A549 treated with Mapracorat at 1 μM for 4 hours (cell line): ENCODE data around the gene RFTN1. TPM values are rescaled to one million over a fixed set of nuclear protein-coding genes. Genes with fewer than 3 reads are reported as not detected.

ENCODE experiments used
- total RNA-seq: library from RNA; stranded (reverse); fragments of 200-300 nt; extraction: Qiagen RNA extraction; gene quantifications from 5 replicates; pipeline ENCODE4 v1.2.3, GENCODE V29; 2022

RFTN1 gene
- 2.9 to 3.1 TPM (median 3.0 TPM) in 5 replicates for total RNA-seq

GRCh38 chr3:16513141-16514020 lies at the start of gene RFTN1:
RFTN1 (minus strand) TSS chr3:16513699; CDS start chr3:16493869, 19,830 bp downstream.

Other genes with a start within 250 kb of the RFTN1 start
- 21.2 to 28.0 TPM (median 25.4 TPM) in 5 replicates for gene DPH3, start 248.8 kb downstream of the RFTN1 start, total RNA-seq
- 6.4 to 9.8 TPM (median 8.7 TPM) in 5 replicates for gene OXNAD1, start 248.5 kb downstream of the RFTN1 start, total RNA-seq
- not detected in 5 replicates for gene DAZL, start 91.7 kb upstream of the RFTN1 start, total RNA-seq